ENCODE data around the gene MPO. TPM values are rescaled to one million over a fixed set of nuclear protein-coding genes. Genes with fewer than 3 reads are reported as not detected.

Gene MPO
- total and polyA plus RNA-seq, 2 donors (not counting 1 experiment from before 2014, with no cell fraction given), result 0.01 TPM; not detected in 1

GRCh38 chr17:58279016-58279711, 1.6 kb downstream of the MPO start:
- Histone ChIP-seq H4K20me1 (ENCODE audit: control insufficient read depth, extremely low read depth, insufficient read depth, low read length) (no peaks in the 10 kb centered on the region), H3K4me1 (ENCODE audit: control insufficient read depth, extremely low read depth, insufficient read depth, low read length) (no peaks in the 10 kb centered on the region), H3K9me3 (ENCODE audit: control insufficient read depth, insufficient read depth, low read depth, low read length) (no peaks in the 10 kb centered on the region), H3K27ac (ENCODE audit: insufficient read depth, low read length) (no peak overlapping the region), H3K4me3 (replicated peaks in 1 of 4; ENCODE audit: control extremely low read depth in 1 of 4, insufficient read depth in 1 of 4, low read depth in 3 of 4, low read length in 4 of 4) (no peak overlapping the region), H3K79me2 (ENCODE audit: control insufficient read depth, insufficient read depth, low read length) (no peaks in the 10 kb centered on the region), H3K4me2 (ENCODE audit: extremely low read depth, insufficient read depth, low read length) (no peak overlapping the region), H2AFZ (ENCODE audit: low read length) (no peak overlapping the region), H3K9ac (ENCODE audit: insufficient read depth, low read length) (no peak overlapping the region), H3K27me3 (ENCODE audit: control insufficient read depth, insufficient read depth, low read length) (no peaks in the 10 kb centered on the region), H3K36me3 (ENCODE audit: control insufficient read depth, insufficient read depth, low read length) (no peaks in the 10 kb centered on the region)
- TF ChIP-seq EZH2 (IDR thresholded peaks at IDR 0.05; ENCODE audit: low read length, missing control alignments), result no peak
- TF ChIP-seq CTCF (conservative IDR thresholded peaks at IDR 0.05 in 1 of 2, IDR thresholded peaks at IDR 0.05 in 1 of 2; ENCODE audit: low read depth in 1 of 2, low read length in 2 of 2), result no peak
- DNase-seq (ENCODE audit: low read depth in 2 of 2), result peak; percentile 20 to 55

GRCh38 chr17:58278661-58279015, 2.1 kb downstream of the MPO start:
- H3K9ac ChIP-seq (ENCODE audit: insufficient read depth, low read length), result no peak overlapping the region
- no peaks in the 10 kb centered on the region for H3K79me2 ChIP-seq (ENCODE audit: control insufficient read depth, insufficient read depth, low read length)
- H3K9me3 ChIP-seq (ENCODE audit: control insufficient read depth, insufficient read depth, low read depth, low read length), result no peaks in the 10 kb centered on the region
- H3K4me1 ChIP-seq (ENCODE audit: control insufficient read depth, extremely low read depth, insufficient read depth, low read length), result no peaks in the 10 kb centered on the region
- H2AFZ ChIP-seq (ENCODE audit: low read length), result no peak overlapping the region
- no peaks in the 10 kb centered on the region for H4K20me1 ChIP-seq (ENCODE audit: control insufficient read depth, extremely low read depth, insufficient read depth, low read length)
- TF ChIP-seq CTCF (conservative IDR thresholded peaks at IDR 0.05 in 1 of 2, IDR thresholded peaks at IDR 0.05 in 1 of 2; ENCODE audit: low read depth in 1 of 2, low read length in 2 of 2), result no peak
- no peak for TF ChIP-seq EZH2 (IDR thresholded peaks at IDR 0.05; ENCODE audit: low read length, missing control alignments)
- no peaks in the 10 kb centered on the region for H3K36me3 ChIP-seq (ENCODE audit: control insufficient read depth, insufficient read depth, low read length)
- DNase-seq (ENCODE audit: low read depth in 2 of 2), result no peak
- no peaks in the 10 kb centered on the region for H3K27me3 ChIP-seq (ENCODE audit: control insufficient read depth, insufficient read depth, low read length)
- H3K27ac ChIP-seq (ENCODE audit: insufficient read depth, low read length), result no peak overlapping the region
- no peak overlapping the region for H3K4me2 ChIP-seq (ENCODE audit: extremely low read depth, insufficient read depth, low read length)
- H3K4me3 ChIP-seq (replicated peaks in 1 of 4; ENCODE audit: control extremely low read depth in 1 of 4, insufficient read depth in 1 of 4, low read depth in 3 of 4, low read length in 4 of 4), result no peak overlapping the region

- Histone ChIP-seq H3K4me2 (ENCODE audit: extremely low read depth, insufficient read depth, low read length) (no peak overlapping the region), H3K9ac (ENCODE audit: insufficient read depth, low read length) (no peak overlapping the region), H3K27me3 (ENCODE audit: control insufficient read depth, insufficient read depth, low read length) (no peaks in the 10 kb centered on the region), H3K4me1 (ENCODE audit: control insufficient read depth, extremely low read depth, insufficient read depth, low read length) (no peaks in the 10 kb centered on the region), H4K20me1 (ENCODE audit: control insufficient read depth, extremely low read depth, insufficient read depth, low read length) (no peaks in the 10 kb centered on the region), H2AFZ (ENCODE audit: low read length) (no peak overlapping the region), H3K4me3 (replicated peaks in 1 of 4; ENCODE audit: control extremely low read depth in 1 of 4, insufficient read depth in 1 of 4, low read depth in 3 of 4, low read length in 4 of 4) (no peak overlapping the region), H3K36me3 (ENCODE audit: control insufficient read depth, insufficient read depth, low read length) (no peaks in the 10 kb centered on the region), H3K9me3 (ENCODE audit: control insufficient read depth, insufficient read depth, low read depth, low read length) (no peaks in the 10 kb centered on the region), H3K79me2 (ENCODE audit: control insufficient read depth, insufficient read depth, low read length) (no peaks in the 10 kb centered on the region), H3K27ac (ENCODE audit: insufficient read depth, low read length) (no peak overlapping the region)
- no peak for TF ChIP-seq CTCF (conservative IDR thresholded peaks at IDR 0.05 in 1 of 2, IDR thresholded peaks at IDR 0.05 in 1 of 2; ENCODE audit: low read depth in 1 of 2, low read length in 2 of 2)
- no peak for TF ChIP-seq EZH2 (IDR thresholded peaks at IDR 0.05; ENCODE audit: low read length, missing control alignments)
- DNase-seq (ENCODE audit: low read depth in 2 of 2), result no peak
Measured at GRCh38 chr17:58277802-58278595, 2.7 kb downstream of the MPO start.
